Head of caudate nucleus (tissue), 42 donors: Measurements from ENCODE around the gene OSBPL2.

Source experiments
- DNase-seq, 42 donors: peaks; one replicate each; pipeline versions ENCODE4 v3.0.0 to v3.0.0-alpha.2; 2020 to 2021; ENCODE audit warnings: mixed read lengths in 7 of 42
- intact Hi-C: fragments of 100-400 bp; cut with DNase I; formaldehyde crosslinking; loops from one replicate; pipeline ENCODE4 v1.15.0; 2022

Gene OSBPL2

DNA sequence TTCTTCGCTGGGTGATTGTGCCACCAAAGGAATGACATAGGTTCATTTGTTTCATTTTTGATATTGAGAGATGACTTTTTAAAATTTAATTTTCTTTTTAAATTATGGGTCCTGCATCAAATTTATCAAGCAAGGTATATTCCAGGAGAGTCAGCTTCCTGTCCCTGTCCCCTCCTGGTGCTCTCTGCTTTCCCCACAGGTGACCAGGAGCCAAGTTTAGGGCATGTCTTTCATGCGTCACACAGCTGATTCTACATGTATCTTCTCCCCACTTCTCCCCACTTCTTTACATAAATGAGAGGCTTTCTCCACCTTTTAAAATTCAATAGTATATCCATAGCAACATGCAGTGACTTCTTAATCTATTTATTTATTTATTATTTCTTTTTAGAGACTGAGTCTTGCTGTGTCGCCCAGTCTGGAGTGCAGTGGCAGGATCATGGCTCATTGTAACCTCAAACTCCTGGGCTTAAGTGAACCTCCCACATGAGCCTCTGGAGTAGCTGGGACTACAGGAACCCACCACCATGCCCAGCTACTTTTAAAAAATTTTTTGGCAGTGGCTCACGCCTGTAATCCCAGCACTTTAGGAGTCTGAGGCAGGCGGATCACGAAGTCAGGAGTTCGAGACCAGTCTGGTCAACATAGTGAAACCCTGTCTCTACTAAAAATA lies 30.0 kb downstream of the OSBPL2 start:
- intact Hi-C loops = no loop called here
- no peak for DNase-seq

DNA sequence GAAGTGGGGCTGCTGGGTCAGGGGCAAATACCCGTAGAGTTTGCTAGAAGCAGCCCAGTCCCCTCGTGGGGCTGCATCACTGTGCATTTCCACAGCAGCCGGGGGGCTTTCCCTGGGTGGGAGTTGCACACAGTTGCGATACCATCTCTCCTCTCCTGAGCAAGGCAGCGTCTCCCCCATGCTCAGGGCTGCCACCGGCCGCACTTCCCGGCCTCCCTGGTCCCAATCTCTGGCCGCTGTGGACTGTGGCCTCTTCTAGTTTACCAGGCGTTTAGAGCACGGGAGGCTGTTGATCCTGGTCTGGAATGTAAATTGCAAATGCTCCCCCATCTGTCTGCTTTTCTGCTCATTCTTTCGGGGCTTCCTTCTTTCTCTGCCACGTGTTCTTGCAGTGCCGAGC lies 31.1 kb downstream of the OSBPL2 start:
- no peak for DNase-seq
- intact Hi-C loops = no loop called here

DNA sequence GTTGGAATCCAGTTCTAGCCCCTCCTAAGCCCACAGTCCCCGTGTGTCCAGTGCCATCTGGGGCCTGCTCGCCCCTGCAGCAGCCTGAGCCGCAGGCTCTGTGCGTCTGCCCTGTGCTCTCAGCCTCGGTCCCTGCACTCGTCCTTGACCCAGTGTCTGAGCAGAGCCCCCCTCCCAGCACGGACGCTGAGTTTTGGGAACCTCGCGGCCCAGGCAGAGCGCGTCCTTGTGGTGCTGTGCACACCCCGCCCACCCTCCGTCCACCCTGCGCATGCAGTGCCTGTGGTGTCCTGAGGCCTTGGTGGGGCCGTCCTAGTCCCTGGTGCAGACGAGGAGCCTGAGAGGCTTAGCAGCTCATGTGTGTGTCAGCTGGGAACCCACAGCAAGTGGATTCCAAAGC lies 31.6 kb downstream of the OSBPL2 start:
- intact Hi-C loops = no loop called here
- DNase-seq = no peak

DNA sequence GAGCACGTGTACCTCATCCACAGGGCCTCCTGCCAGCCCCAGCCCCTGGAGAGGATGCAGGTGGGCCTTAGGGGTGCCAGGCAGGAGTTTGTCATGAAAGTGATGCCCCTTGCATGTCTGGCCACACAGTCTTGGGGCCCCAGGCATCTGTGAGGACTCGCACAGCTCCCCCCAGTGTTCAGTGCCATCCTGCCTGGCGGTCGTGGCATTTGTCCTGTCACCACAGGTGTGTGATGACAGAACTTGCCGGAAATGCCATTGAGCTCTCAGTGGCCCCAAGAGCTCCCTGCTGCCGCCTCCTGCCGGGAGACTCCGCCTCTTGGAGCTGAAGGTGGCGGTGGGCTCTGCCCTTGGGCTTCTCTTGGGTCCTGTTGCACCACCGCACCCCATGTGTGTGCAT lies 33.9 kb downstream of the OSBPL2 start:
- intact Hi-C loops = no loop called here
- no peak for DNase-seq

DNA sequence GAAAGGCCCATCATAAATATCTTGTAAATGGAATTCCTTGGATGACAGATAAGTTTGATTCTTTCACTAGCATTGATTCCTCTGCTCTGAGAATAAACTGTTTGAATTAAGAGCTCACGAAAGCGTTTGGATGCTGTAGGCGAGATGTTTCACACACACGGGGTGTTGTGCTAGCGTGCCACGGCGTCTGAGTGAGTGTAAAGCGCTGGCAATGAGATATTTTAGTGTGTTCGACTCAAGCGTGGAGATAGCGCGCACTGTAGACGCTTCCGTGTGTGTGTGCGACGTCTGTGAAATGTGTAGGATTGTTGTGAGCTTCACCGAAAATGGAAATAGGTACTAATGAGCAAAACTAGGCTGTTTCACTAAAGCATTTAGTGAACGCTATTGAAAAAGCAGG lies 35.1 kb downstream of the OSBPL2 start:
- intact Hi-C loops = no loop called here
- DNase-seq = peak in 18 of 42 donors; percentile 26 to 70 (median 43)

DNA sequence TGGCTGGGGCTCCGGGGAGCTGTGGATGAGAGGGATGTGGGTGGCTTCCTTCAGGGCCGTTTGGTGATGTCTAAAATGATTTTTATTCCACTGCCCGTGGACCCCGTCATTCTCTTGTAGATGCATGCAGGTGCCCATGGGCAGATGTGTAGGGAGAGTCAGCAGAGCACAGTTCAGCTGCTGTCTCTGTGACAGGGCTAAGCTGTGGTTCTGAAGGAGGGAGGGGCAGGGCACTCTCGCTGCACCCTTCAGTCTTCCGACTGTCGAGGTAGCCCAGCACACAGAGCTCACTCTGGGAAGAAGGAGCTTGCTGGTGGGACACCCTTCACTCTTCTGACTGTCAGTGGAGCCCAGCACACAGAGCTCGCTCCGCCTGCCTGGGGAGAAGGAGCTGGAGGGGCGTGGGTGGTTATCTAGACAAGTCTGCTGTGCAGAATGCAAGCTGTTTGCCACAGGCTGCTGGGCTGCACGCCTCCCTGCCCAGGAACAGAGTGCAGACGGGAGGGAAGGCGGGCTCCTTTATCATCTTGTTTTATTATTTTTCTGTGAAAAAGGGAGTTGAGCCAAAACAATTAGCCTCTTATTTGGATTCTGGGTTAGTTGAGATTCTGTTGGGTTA lies 36.1 kb downstream of the OSBPL2 start:
- intact Hi-C loops = no loop called here
- DNase-seq = peak; percentile 35 to 96 (median 80)

DNA sequence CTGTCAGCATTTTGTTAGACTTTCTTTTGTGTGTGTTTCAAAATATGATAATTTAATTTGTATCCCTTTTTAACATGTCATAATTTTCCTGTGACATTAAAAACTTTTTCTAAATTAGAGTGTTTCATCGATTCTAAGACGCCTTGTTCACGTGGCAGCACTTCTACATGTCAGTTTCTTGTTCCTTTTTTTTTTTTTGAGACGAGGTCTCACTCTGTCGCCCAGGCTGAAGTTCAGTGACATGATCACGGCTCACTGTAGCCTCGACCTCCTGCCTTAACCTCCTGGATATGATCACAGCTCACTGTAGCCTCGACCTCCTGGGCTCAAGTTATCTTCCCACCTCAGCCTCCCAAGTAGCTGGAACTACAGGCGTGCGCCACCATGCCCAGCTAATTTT lies 36.9 kb downstream of the OSBPL2 start:
- intact Hi-C loops = no loop called here
- DNase-seq = no peak

DNA sequence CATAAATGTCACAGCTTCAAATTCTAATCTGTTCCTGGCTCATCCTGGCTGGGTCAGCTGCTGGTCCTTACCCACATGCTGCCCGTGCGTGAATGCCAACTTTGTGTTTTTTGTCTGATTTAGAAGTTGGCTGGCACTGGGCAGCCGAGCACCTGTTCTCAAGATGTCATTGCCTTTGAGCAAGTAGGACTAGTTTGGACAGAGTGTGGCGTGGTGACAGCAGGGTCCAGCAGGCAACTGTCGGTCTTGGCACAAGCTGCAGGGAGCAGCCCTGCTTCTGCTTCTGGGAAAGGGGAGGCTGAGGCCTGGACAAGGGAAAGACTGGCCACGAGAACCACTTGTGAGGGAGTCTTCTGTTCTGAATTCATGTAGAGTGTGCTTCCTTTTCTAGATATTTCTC lies 38.1 kb downstream of the OSBPL2 start:
- intact Hi-C loops = no loop called here
- peak in 5 of 42 donors; percentile 28 to 36 (median 32) for DNase-seq

DNA sequence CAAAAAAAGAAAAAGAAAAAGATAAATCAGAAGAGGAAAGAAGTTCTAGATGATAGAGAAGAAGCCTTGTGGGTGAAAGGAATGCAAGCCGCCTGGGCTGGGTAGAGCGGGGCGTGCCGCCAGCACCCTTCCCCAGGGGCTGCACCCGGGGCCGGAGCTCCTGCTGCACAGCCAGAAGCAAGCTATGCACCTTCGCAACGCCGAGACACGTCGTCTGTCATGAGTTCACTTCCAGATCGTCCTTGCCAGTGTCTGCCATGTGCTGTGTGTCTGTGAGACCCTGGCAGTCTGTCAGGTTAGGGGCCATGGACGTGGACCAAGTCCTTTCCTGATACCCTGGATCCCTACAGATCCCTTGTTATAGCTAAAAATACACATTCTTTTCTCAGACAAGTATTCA lies 38.9 kb downstream of the OSBPL2 start:
- DNase-seq = no peak
- intact Hi-C loops = no loop called here

DNA sequence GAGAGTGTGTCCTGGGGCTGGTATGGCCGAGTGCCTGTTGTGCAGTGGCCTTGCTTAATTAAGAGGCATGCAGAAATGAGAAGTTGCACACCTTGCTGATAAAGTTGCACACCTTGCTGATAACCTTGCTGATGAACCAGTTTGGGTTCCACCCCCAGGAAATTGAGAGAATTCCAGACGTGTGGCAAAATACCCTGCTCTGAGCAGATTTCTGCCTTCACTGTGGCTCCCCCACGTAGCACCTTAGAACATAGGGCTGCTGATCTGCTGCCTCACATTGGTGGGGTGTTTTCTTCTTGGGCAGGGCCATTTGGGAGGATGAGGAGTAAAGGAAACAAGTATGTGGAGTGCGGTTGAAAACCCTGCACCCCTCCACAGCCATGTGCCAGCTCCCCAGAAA lies 42.0 kb downstream of the OSBPL2 start:
- intact Hi-C loops = no loop called here

DNA sequence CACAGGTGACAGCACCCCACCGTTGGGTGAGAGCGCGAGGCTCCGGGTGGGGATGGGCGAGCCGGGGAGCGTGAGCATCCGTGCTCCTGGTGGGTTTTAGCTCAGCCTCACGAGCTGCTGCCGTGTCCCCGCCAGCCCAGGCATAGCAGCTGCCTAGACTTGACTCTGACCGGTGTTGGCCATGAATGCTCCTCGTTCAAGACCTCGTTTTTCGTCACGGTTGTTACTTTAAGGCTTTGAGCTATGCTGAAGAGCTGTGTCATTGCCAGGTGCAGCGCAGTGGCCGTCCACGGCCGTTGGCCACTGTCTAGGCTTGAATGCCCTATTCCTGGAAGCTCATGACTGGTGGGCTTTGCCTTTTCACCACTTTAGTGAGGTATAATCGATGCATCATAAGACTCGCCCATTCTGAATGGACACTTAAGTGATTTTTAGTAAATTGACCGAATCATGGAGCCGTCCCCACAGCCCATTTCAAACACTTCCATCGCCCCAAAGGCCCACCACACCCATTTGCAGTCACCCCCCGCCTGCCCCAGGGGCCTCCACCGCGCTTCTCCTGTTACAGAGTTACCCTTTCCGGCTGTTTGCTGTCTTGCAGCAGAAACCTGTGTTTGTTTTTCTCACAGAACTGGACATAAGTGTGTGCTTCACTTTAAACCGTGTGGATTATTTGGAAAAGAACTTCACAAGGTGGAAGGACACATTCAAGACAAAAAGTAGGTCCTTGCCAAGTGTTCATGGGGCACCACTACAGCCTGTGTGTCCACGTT lies 43.0 kb downstream of the OSBPL2 start:
- intact Hi-C loops = no loop called here
- DNase-seq = no peak

More for the DNA sequence above, 42.0 kb downstream of the OSBPL2 start:
- DNase-seq = peak in 11 of 42 donors; percentile 21 to 63 (median 44)

DNA sequence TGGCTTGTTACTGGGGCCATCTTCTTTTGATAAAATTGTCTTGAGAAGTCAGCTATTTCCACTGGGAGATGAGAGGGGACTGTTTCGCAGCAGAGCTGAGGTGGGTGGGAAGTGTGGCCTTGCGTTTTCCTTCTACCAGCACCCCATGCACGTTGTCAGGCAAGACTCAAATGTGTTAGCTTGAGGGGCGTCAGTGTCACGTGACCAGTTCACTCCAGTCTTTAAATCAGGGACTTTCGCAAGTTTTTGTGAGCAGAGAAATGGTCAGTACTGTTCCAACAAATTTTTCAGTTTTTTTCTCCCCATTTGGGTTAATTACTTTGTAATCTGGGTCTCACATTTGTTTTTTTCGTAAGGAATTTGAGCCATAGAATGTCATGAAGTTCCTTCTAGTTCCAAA lies 43.8 kb downstream of the OSBPL2 start:
- no peak for DNase-seq
- intact Hi-C loops = no loop called here

DNA sequence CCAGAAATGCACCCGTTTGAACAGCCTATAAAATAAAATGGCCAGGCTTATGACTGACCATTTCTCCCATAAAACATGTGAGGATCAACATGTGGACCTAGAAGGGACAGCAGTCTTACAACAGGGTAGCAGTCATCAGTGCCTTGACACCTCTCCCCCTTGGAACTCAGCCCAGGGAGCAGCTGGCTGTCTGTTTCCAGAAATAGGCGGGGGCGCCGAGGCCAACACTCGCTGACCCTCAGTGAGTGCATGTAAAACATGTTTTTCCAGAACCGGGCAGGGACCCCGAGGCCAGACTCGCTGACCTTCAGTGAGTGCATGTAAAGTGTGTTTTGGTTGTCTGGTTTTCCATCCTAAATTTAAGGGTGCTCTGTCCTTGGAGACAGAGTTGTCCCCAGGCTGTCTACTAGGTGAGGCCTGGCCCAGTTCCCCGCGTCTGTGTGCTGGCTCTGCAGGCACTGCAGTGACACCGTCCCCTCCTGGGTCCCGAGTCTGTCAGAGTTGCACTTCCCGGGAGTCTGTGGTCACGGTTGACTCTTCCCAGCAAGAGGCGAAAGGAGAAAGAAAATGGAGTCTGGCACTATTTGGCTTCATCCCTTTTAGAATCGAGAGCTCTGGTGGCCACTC lies 44.7 kb downstream of the OSBPL2 start:
- intact Hi-C loops = no loop called here
- no peak for DNase-seq

DNA sequence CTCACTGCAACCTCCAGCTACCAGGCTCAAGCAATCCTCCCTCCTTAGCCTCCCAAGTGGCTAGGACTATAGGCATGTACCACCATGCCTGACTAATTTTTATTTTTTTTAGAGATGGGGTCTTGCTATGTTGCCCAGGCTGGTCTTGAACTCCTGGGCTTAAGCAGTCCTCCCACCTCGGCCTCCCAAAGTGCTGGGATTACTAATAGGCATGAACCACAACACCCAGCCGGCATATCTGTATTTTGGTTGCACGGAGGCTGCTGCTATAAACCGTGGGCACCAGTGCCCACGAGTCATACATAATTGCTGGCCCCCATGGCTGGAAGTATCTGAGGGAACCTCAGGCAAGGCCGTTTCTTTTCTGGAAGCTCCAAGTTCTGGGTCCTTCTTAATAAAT lies 46.1 kb downstream of the OSBPL2 start:
- intact Hi-C loops = no loop called here
- DNase-seq = no peak

DNA sequence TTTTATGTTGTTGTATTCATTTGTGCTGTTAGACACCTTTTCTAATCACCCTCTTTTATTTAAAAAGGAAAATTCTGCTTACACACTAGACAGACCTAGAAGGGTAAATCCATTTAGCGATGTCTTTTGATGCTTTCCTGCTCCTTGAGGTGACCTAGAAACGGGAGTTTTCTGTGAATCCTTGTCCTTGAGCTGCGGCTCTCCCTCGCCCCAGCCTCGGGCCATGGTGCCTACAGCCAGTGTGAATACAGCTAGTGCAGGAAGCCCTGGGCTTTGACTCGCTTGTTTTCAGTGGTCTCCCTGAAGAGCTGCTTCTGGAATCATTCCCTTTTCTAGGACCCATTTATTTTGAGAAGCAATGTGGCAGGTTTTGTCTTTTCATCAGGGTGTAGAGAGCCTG lies 46.8 kb downstream of the OSBPL2 start:
- intact Hi-C loops = no loop called here
- no peak for DNase-seq

DNA sequence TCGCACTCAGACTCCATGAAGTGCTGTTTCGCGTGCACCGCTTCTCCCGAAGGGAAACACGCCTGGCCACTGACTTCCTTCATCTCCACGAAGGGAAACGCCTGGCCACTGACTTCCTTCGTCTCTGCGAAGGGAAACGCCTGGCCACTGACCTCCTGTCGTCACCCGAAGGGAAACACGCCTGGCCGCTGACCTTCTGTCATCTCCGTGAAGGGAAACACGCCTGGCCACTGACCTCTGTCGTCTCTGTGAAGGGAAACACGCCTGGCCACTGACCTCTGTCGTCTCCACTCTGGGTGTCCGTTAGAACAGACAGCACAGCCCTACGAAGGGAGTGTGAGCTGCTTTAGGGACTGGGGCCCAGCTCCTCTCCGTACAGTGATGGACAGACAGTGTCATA lies 47.4 kb downstream of the OSBPL2 start:
- no peak for DNase-seq
- intact Hi-C loops = no loop called here

DNA sequence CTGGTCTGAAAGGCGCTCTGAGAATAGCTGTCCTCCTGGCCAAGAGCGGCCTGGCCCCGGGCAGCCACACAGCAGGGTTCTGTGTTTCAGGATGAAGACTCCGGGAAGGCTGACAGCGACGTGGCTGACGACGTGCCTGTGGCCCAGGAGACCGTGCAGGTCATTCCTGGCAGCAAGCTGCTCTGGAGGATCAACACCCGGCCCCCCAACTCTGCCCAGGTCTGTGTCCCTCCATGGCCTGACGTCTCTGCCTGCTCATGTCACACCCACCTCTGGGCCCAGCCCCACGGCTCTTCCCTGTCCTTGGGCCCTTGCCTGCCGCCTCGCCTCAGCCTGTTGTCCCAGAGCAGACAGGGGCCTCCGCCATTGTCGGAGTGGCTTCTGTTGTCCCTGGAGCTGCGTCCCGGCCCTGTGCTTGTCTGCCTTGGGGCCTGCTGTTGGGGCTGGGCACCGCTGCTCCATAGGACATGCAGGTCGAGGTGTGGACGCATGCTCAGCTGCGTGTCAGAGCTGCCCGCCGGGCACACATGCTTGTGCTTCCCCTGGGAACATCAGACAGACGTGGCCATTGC lies 48.3 kb downstream of the OSBPL2 start:
- intact Hi-C loops = no loop called here
- no peak for DNase-seq

DNA sequence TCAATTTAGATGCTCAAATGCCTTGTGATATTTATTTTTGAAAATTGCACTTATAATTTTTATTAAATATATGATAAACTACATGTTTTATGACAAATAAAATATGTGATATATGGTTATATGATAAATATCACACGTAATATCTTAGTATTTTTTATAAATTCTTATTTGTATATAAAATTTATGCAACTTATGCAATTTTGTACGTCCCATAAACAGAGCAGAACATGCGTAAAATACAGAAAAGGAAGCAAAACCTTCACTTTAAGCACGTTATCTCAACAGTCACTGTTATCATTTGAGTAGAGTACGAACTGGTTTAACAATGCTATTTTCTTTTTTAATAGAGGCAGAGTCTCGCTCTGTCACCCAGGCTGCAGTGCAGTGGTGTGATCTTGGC lies 48.8 kb downstream of the OSBPL2 start:
- intact Hi-C loops = no loop called here
- no peak for DNase-seq

DNA sequence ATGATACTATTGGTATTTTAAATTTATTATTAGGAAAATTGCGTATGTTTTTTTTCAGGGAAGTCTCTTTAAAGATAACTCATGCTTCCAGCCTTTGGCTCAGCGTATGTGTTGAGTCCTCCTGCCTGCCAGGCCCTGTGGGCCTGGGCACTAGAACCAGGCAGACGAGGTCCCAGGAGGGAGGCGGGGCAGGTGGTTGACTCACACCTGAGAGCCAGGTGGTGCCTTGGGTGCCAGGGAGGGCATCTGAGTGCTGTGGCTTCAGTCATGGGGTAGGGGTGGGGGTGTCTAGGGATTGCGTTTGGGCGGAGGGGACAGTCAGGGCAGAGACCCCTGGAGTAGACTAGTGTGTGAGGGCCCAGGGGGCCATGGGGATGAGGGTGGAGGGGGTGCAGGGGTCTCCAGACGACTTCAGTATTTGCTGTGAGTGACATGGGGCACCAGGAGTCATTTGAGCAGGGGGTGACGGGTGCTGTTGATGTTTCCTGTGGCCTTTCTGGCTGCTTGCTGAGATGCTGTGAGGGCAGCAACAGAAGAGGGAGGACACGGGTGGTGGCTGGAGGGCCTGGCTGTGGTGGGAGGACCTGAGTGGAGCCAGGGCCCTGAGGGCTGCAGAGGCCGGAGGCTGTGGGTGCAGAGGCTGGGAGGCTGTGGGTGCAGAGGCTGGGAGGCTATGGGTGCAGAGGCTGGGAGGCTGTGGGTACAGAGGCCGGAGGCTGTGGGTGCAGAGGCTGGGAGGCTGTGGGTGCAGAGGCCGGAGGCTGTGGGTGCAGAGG lies 49.6 kb downstream of the OSBPL2 start:
- intact Hi-C loops = no loop called here
- DNase-seq = no peak
